C4-2B (cell line): ENCODE results near the gene GLMP.
A peak's percentile ranks its signal among the peaks of the same experiment; 100 is the strongest.

Source experiments
- H3K27ac ChIP-seq: fragments of 450-650 bp; 2 replicates; pipeline ENCODE4 v1.5.1; 2017
- CTCF ChIP-seq: fragments of 450-650 bp; conservative IDR thresholded peaks from 2 replicates; pipeline ENCODE4 v1.5.1; 2017; ENCODE audit warnings: mild to moderate bottlenecking
- ZFX ChIP-seq: fragments of 450-650 bp; IDR thresholded peaks from 2 replicates; pipeline ENCODE4 v1.6.1; 2017

GLMP gene

GRCh38 chr1:156303241-156303640 is 7.8 kb upstream of the GLMP start:
- H3K27ac ChIP-seq = no peak overlapping the region
- TF ChIP-seq ZFX (no peak), CTCF (no peak)

GRCh38 chr1:156298852-156299357 is 3.4 kb upstream of the GLMP start, which contains the start of gene VHLL:
TSS of gene VHLL (minus strand) at chr1:156299307. CDS start at chr1:156299189, 118 bp downstream.
- no peak within 1 kb of the TSS for H3K27ac ChIP-seq
- no peak for TF ChIP-seq ZFX
- TF ChIP-seq CTCF = no peak

GRCh38 chr1:156293895-156294294 is 1.6 kb downstream of the GLMP start:
- H3K27ac ChIP-seq = no peak overlapping the region
- TF ChIP-seq CTCF = no peak
- TF ChIP-seq ZFX = no peak

- TF ChIP-seq ZFX = no peak
- H3K27ac ChIP-seq = no peak overlapping the region
Measured at GRCh38 chr1:156293098-156293434, 2.4 kb downstream of the GLMP start.

GRCh38 chr1:156291226-156292061 is 4.0 kb downstream of the GLMP start:
- H3K27ac ChIP-seq = peak overlapping the region; percentile 37; the same call in 1 of the 2 replicates
- TF ChIP-seq CTCF (no peak), ZFX (no peak)

GRCh38 chr1:156289857-156290256 is 5.6 kb downstream of the GLMP start:
- H3K27ac ChIP-seq = peak overlapping the region; percentile 13
- no peak for TF ChIP-seq ZFX
- no peak for TF ChIP-seq CTCF

- H3K27ac ChIP-seq = no peak overlapping the region
- TF ChIP-seq CTCF = no peak
- no peak for TF ChIP-seq ZFX
Measured at GRCh38 chr1:156286061-156286460, 9.4 kb downstream of the GLMP start.

- no peak overlapping the region; the same call in 1 of the 2 replicates for H3K27ac ChIP-seq
Measured at GRCh38 chr1:156285437-156285836, 10.0 kb downstream of the GLMP start.

More at GRCh38 chr1:156285437-156285836, 10.0 kb downstream of the GLMP start:
- TF ChIP-seq ZFX = no peak
- no peak for TF ChIP-seq CTCF
